ENCODE results near the gene FOXA1. TPM values are rescaled to one million over a fixed set of nuclear protein-coding genes. Genes with fewer than 3 reads are reported as not detected.

Gene FOXA1
- total and polyA plus RNA-seq, 2 of the 8 experiments (the other 6 are each of a cell fraction or from before 2014, with no cell fraction given), result 0.08 to 0.20 TPM

DNA sequence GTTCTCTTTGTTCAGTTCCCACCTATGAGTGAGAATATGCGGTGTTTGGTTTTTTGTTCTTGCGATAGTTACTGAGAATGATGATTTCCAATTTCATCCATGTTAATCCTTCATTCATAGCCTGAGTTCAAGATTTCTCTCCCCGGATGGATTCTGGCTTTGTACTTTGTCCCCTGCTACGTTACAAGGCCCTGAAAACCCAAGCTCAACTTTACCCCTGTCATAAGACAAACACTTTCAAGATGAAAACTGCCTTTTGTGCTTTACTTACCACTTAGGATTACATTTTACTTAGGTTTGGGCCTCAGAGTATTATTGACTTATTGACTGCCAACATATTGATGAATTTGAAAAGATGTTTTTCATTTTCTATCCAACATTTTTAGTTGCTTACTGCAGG lies 36.3 kb downstream of the FOXA1 start:
- no peak overlapping the region for H4K91ac ChIP-seq (replicated peaks; ENCODE audit: insufficient read length, low read length)
- H2AFZ ChIP-seq (ENCODE audit: low read length), result no peak overlapping the region
- no peaks in the 10 kb centered on the region for H3K4me1 ChIP-seq (replicated peaks in 1 of 4; ENCODE audit: control insufficient read depth in 3 of 4, insufficient read depth in 4 of 4, low read length in 3 of 4)
- H3K9ac ChIP-seq (replicated peaks in 1 of 4; ENCODE audit: extremely low read depth in 1 of 4, low read depth in 3 of 4, low read length in 3 of 4), result no peak overlapping the region
- H3K9me3 ChIP-seq (ENCODE audit: insufficient read depth in 2 of 2, low read depth in 1 of 2, low read length in 1 of 2), result peaks cover 2 to 15% of the 10 kb centered on the region in 2 experiments; a peak in 2 of 4 replicates
- POLR2A ChIA-PET (ENCODE audit: partially characterized antibody), result no interaction called here
- no peak overlapping the region for H2BK15ac ChIP-seq (ENCODE audit: low read length)
- no peak overlapping the region for H4K5ac ChIP-seq (ENCODE audit: insufficient read length, low read depth, low read length)
- H4K20me1 ChIP-seq (replicated peaks in 1 of 2; ENCODE audit: control insufficient read depth in 1 of 2, insufficient read depth in 2 of 2, low read length in 2 of 2), result no peaks in the 10 kb centered on the region
- WGBS, 2 experiments (ENCODE audit: extremely low coverage in 1 of 2, insufficient coverage in 1 of 2, insufficient read length in 1 of 2, insufficient replicate concordance in 2 of 2, low coverage in 1 of 2, low lambda C conversion rate in 2 of 2, missing lambda C conversion rate in 1 of 2), result 94% methylated on average over 4 of the region's 4 CpGs; no CpG with 5 or more reads in 1 of the 2 experiments
- CTCF ChIA-PET (ENCODE audit: partially characterized antibody), result interaction anchor here (0.9 to 1.8 kb wide), 4 partner anchors 18 to 409 kb away, joined by 3 to 6 read pairs (median 3); no protein-coding TSS in a partner anchor
- no peak overlapping the region for H3K18ac ChIP-seq (ENCODE audit: extremely low read depth, low read length)
- no peaks in the 10 kb centered on the region for H3K23me2 ChIP-seq (ENCODE audit: low read depth, low read length)
- H2BK5ac ChIP-seq (ENCODE audit: low read depth, low read length), result no peak overlapping the region
- H2AK5ac ChIP-seq (ENCODE audit: low read depth, low read length), result no peak overlapping the region
- H2BK12ac ChIP-seq (ENCODE audit: low read depth, low read length), result no peak overlapping the region
- H3K14ac ChIP-seq (ENCODE audit: insufficient read length), result no peak overlapping the region
- no peaks in the 10 kb centered on the region; a peak in 1 of 8 replicates for H3K36me3 ChIP-seq (ENCODE audit: control insufficient read depth in 2 of 4, insufficient read depth in 4 of 4, low read length in 3 of 4)
- H2BK20ac ChIP-seq (ENCODE audit: low read length), result no peak overlapping the region
- FAIRE-seq (no peak), DNase-seq (ENCODE audit: low read depth in 1 of 2, low spot score in 2 of 2) (no peak)
- no peak overlapping the region for H3K23ac ChIP-seq (ENCODE audit: insufficient read length)
- H3K79me2 ChIP-seq (ENCODE audit: control insufficient read depth in 1 of 2, insufficient read depth in 2 of 2, low read length in 2 of 2), result no peaks in the 10 kb centered on the region
- no peaks in the 10 kb centered on the region for H3K27me3 ChIP-seq (replicated peaks in 1 of 4; ENCODE audit: control insufficient read depth in 3 of 4, extremely low read depth in 1 of 4, insufficient read depth in 3 of 4, low read length in 3 of 4)
- H3K4me3 ChIP-seq (ENCODE audit: extremely low read depth in 1 of 4, insufficient read depth in 2 of 4, low read depth in 3 of 4, low read length in 4 of 4), result no peak overlapping the region
- TF ChIP-seq JUN (IDR thresholded peaks at IDR 0.05; ENCODE audit: low read depth, low read length), result no peak
- TF ChIP-seq CREB1 (IDR thresholded peaks at IDR 0.05), result no peak
- no peak for TF ChIP-seq SIX5 (IDR thresholded peaks at IDR 0.05; ENCODE audit: low read depth, low read length)
- no peak for TF ChIP-seq POU5F1 (IDR thresholded peaks at IDR 0.05; ENCODE audit: low read depth, low read length)
- TF ChIP-seq CEBPB (IDR thresholded peaks at IDR 0.05; ENCODE audit: low read depth, low read length), result no peak
- TF ChIP-seq, protein P1, sequence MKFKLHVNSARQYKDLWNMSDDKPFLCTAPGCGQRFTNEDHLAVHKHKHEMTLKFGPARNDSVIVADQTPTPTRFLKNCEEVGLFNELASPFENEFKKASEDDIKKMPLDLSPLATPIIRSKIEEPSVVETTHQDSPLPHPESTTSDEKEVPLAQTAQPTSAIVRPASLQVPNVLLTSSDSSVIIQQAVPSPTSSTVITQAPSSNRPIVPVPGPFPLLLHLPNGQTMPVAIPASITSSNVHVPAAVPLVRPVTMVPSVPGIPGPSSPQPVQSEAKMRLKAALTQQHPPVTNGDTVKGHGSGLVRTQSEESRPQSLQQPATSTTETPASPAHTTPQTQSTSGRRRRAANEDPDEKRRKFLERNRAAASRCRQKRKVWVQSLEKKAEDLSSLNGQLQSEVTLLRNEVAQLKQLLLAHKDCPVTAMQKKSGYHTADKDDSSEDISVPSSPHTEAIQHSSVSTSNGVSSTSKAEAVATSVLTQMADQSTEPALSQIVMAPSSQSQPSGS (IDR thresholded peaks at IDR 0.05; ENCODE audit: low read length), result no peak
- no peak for TF ChIP-seq POLR2A (IDR thresholded peaks at IDR 0.05; ENCODE audit: control extremely low read depth in 1 of 2, low read depth in 2 of 2, low read length in 2 of 2)
- TF ChIP-seq, protein P2, sequence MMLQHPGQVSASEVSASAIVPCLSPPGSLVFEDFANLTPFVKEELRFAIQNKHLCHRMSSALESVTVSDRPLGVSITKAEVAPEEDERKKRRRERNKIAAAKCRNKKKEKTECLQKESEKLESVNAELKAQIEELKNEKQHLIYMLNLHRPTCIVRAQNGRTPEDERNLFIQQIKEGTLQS (IDR thresholded peaks at IDR 0.05; ENCODE audit: insufficient read depth, low read depth, low read length), result no peak
- no peak for TF ChIP-seq BRCA1 (IDR thresholded peaks at IDR 0.05; ENCODE audit: low read depth, low read length)
- no peak for TF ChIP-seq MAFK (IDR thresholded peaks at IDR 0.05; ENCODE audit: low read depth, low read length)
- no peak for TF ChIP-seq HDAC6 (IDR thresholded peaks at IDR 0.05; ENCODE audit: low read depth, low read length)
- no peak for TF ChIP-seq PHF8 (conservative IDR thresholded peaks at IDR 0.05; ENCODE audit: low read depth, low read length)
- TF ChIP-seq KDM5A (IDR thresholded peaks at IDR 0.05; ENCODE audit: low read length), result no peak
- no peak for TF ChIP-seq BCL11A (IDR thresholded peaks at IDR 0.05; ENCODE audit: low read depth in 2 of 2, low read length in 2 of 2)
- no peaks in the 10 kb centered on the region for H3K79me1 ChIP-seq (ENCODE audit: low read depth, low read length)
- H3K4me2 ChIP-seq (ENCODE audit: insufficient read depth in 1 of 2, low read depth in 2 of 2, low read length in 2 of 2), result no peak overlapping the region
- H2BK120ac ChIP-seq (replicated peaks; ENCODE audit: low read depth, low read length), result no peak overlapping the region
- H3K4ac ChIP-seq (replicated peaks; ENCODE audit: insufficient read length, low read depth, low read length), result no peak overlapping the region
- H4K8ac ChIP-seq (ENCODE audit: extremely low read depth, insufficient read depth, low read length), result no peak overlapping the region
- no peak overlapping the region for H3K56ac ChIP-seq (replicated peaks; ENCODE audit: insufficient read length, low read depth, low read length)
- no peak overlapping the region for H3K27ac ChIP-seq (ENCODE audit: low read depth, low read length)
